HTR-8/SVneo (cell line): ENCODE results near the gene MAP2.
"Not testable (repeated sequence)": the region's sequence is repeated elsewhere in the genome, so short reads cannot be mapped to it uniquely, and the experiment has no call there.

Source experiments
- DNase-seq: peaks from one replicate; pipeline ENCODE4 v3.0.0; 2011; ENCODE audit warnings: low spot score, mixed read lengths; ENCODE audit not compliant: insufficient read length
- FAIRE-seq: peaks from 2 replicates; lab custom pipeline; 2011; peaks lifted over from hg19 to GRCh38; lab: Jason Lieb, UNC

The MAP2 gene

DNA sequence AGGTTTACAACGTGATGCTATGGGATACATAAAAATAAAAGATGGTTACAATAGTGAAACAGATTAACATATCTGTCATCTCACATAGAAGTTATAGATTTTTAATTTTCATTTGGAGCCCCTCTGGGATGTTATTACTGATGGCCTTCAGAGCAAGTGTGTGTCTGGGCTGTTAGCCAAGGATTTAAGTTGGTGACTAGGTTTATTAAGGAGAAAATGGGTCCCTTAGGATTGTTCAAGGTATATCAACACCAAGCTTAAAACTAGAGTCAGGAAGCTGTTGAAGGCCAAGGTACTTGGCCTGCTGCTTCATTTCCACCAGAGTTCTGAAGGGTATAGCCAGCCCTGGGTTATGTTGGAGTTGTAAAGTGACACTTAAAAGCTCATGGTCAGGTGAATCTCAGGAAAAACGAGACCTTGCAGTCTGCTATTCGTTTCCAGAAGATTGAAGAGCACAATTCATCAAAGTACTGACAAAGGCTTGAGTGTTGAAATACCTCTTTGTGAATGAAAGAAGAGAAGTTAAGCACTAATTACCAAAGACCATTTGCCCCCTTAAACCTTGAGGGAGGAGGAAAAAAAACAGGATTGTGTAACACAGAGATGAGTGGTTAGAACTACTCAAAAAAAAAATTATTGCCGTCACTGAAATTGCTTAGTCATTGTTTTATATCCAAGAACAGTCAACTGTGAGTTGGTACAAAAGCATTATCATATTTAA lies 48.4 kb downstream of the MAP2 start:
- FAIRE-seq (no peak), DNase-seq (no peak)

DNA sequence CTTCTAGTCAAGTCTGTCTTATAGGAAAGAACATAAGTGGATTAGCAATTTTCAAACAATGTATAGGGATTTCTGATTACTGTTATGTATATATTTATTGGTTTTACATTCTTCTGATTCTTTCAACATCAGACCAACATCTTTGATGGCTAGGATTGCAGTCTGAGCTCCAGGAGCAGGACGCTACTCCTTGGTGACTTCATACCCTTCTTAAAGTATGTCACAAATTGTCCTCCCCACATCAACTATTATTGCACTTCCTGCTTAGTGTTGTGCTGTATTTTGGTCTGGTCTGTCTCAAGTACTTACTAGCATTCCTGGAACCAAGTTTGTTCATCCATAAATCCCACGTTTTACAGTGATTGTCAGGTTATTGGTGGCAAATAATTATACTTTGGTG lies 49.0 kb downstream of the MAP2 start:
- no peak for DNase-seq
- no peak for FAIRE-seq

DNA sequence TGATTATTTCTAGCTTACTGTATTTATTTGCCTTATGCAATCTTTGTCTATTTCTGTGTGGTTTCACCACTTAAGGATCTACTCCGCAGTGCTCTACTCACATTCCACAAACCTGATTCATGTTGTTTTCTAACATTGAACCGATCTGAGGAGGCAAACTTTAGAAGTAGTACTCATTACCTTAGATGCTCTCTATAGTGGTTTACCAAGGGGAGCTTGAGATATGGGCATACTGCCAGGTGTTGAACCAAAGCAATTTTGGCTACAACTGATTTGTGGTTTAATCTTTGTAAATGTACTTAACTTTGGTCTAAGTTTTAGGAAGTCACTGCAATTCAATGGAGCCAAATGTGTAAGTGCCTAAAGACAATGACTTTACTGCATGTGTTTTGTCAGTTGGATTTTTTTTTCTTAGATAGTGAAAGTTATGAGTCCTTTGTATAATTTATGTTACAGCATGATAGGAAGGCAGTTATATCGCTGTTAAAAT lies 50.1 kb downstream of the MAP2 start:
- FAIRE-seq (no peak), DNase-seq (peak; percentile 50)

DNA sequence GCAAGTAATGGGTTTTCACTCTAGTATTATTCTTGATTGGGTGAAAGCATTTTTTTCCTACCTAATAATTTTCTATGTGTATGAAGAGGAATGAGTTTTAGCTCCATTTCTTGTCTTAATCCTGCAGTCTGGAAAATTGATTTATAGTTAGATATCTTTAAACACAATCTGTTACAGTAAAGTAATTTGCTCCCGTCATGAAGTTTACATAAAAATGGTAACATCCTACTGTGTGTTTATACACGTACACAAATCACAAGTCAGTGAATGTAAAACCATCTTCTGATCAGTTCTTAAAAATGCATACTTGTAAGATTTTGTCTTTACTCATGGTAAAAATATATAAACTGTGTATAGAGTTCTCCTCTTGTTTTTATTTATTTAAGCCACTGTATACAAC lies 51.1 kb downstream of the MAP2 start:
- no peak for DNase-seq
- FAIRE-seq, result no peak

DNA sequence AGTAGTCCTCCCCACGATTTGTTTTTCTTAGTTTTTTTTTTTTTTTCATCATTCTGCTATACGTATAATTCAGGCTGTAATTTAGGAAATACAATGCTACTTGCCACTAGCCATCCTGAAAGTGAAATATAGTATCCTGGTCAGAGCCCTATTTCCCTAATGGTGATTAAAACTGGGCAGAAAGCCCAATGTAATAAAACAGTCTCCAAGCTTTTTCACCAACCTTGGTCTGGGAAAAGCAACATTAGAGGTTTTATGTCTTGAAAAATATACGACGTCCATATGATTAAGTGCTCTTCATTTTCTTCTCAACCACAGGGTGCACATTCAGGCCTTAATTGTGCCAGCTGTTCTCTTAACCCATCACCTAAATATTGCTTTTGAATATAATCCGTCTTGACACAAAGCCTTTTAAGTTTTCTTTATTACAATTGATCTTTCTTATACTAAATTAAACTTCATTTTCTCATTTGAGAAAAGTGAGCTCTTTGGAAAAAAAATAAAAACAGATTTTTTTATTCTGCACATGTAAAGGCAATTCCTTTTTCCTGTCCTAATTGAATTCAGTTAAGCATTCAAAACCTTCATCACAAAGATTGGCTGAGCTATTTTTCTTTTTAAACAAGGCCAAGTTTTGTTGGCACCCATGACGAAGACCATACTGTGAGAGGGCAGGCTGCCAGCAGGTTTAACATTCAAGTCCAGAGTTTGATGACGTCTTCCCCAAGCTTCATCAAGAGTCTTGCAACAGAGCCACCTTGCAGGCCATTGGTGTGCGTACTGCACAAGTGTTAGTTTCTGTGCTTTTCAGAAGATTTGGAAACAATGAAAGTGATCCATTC lies 52.7 kb downstream of the MAP2 start:
- no peak for DNase-seq
- no peak for FAIRE-seq

DNA sequence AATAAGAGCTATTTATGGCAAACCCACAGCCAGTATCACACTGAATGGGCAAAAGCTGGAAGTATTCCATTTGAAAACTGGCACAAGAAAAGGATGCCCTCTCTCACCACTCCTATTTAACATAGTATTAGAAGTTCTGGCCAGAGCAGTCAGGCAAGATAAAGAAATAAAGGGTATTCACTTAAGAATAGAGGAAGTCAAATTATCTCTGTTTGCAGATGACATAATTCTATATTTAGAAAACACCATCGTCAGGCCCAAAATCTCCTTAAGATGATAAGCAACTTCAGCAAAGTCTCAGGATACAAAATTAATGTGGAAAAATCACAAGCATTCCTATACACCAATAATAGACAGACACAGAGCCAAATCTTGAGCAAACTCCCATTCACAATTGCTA lies 68.4 kb downstream of the MAP2 start:
- DNase-seq, FAIRE-seq: not testable (repeated sequence)

DNA sequence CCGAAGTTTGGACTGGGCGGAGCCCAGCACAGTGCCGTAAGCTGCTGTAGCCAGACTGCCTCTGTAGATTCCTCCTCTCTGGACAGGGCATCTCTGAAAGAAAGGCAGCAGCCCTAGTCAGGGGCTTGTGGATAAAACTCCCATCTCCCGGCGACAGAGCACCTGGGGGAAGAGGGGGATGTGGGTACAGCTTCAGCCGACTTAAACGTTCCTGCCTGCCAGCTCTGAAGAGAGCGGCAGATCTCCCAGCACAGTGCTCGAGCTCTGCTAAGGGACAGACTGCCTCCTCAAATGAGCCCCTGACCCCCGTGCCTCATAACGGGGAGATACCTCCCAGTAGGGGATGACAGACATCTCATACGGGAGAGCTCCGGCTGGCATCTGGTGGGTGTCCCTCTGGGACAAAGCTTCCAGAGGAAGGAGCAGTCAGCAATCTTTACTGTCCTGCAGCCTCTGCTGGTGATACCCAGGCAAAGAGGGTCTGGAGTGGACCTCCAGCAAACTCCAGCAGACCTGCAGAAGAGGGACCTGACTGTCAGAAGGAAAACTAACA lies 71.3 kb downstream of the MAP2 start:
- DNase-seq, result not testable (repeated sequence)

DNA sequence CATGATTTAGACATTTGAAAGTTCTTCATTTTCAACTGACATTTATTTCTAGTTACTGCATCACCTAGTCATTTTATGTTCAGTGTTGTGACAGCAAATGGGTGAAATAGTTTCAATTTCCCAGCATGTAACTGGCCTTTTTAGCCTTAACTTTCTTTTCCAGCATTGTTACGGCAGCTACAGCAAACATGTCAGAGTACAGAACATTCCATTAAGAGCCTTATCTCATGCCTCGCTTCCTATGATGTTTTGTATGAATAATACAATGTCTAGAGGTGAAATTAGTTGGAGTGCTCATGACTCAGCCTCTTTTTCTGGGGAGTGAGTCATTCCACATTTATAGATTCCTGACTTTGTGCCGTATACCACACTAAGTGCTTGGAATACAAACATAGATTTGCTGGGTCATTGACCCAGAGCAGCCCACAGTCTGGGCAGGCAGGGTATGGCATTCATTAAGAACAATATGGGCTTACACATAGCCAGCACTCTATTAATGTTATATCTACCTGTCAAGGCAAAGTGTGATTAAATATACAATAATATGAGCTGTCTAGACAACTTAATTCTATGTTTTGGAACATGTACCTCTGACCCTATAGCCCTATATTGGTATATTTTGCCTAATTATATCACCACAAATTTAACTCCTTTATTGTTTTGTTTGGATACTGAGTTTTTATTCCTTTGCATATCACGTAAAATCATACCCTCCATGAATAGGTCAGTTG lies 72.2 kb downstream of the MAP2 start:
- DNase-seq, result peak; percentile 65
- FAIRE-seq, result peak; percentile 66

More for the DNA sequence above, 71.3 kb downstream of the MAP2 start:
- FAIRE-seq, result not testable (repeated sequence)

DNA sequence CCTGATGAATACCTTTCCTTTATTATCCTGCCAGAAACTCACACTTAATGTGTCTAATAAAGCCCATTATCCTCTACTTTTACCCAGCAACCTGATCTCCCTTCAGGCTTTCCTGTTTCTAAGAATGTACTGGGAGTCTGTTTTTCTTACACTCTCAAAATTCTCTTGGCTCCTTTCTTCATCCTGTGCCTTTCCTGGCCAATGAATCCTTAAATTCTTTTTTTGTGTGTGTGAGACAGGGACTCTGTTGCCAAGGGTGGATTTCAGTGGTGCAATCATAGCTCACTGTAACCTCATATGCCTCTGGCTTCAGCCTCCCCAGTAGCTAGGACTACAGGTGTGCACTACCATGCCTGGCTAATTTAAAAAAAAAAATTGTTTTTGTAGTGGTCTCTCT lies 72.7 kb downstream of the MAP2 start:
- no peak for FAIRE-seq
- DNase-seq, result peak; percentile 1

DNA sequence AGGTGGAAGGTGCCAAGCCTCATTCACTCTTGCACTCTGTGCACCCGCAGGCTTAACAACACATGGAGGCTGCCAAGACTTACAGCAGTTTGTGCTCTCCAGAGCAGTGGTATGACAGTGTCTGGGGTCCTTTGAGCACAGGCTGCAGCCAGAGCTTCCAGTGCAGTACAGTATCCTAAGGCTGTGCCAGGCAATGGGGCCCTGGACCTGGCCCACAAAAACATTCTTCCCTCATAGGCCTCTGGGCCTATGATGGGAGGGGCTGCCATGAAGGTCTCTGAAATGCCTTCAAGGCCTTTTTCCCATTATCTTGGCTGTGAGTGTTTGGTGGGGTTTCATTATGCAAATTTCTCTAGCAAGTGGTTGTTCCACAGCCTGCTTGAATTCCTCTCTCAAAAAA lies 74.8 kb downstream of the MAP2 start:
- no peak for FAIRE-seq
- DNase-seq, result no peak

DNA sequence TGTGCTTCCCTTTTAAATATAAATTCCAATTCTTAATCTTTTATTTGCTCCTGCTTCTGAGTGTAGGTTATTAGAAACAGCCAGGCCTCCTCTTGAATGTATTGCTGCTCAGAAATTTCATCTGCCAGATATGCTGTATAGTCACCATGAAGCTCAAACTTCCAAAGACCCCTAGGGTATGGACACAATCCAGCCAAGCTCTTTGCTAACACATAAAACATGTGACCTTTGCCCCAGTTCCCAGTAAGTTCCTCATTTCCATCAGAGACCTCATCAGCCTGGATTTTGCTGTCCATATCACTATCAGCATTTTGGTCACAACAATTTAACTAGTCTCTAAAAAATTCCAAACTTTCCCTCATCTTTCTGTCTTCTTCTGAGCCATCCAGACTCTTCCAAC lies 75.2 kb downstream of the MAP2 start:
- FAIRE-seq, result no peak
- DNase-seq, result no peak

DNA sequence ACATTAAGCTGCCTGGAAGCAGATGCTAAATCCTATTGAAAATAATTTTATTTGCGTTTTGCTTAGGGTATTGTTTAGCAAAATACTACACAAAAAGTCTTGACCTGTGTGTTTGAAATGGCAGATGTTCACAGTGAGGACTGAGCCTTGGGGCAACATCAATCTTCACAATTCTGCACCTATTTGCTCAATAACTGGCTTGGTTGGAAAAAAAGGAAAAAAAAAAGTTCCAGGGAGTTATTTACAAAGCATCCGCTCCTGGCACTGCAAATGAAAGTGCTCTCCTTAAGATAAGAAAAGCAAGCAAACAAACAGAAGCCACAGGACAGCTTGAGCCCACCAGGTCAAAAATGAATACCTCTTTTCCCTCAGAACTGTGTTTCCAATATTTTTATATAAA lies 77.7 kb downstream of the MAP2 start:
- DNase-seq (no peak), FAIRE-seq (no peak)

DNA sequence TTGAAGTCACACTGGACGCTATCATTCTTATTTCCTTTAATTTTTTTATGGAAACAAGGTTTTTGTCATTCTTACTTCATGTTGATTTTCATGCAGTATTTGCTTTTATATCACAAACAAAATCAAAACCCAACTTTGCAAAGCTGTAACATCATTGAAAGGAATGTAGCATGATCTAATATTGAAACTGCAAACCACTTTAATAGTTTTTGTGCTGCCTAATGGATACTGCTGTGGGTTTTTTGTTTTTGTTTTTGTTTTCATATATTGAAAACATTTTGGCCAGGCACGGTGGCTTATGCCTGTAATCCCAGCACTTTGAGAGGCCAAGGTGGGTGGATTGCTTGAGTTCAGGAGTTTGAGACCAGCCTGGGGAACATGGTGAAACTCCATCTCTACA lies 81.6 kb downstream of the MAP2 start:
- no peak for FAIRE-seq
- DNase-seq, result no peak

DNA sequence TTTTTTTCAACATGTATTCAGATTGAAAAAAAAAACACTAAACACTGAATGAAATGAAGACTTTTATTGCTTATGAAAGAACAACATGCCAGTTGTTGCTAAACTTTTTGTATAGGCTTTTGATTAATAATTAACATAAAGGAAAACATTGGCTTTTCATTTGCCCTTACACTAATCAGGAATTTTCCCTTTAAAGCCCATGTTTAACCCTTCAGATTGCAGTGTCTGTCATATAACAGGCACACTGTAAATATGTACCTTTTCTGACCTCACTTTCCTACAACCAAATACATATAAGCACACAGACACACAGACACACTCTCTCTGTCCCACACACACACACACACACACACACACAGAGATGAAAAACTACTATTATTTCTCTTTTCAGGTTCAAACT lies 84.4 kb downstream of the MAP2 start:
- DNase-seq, result no peak

DNA sequence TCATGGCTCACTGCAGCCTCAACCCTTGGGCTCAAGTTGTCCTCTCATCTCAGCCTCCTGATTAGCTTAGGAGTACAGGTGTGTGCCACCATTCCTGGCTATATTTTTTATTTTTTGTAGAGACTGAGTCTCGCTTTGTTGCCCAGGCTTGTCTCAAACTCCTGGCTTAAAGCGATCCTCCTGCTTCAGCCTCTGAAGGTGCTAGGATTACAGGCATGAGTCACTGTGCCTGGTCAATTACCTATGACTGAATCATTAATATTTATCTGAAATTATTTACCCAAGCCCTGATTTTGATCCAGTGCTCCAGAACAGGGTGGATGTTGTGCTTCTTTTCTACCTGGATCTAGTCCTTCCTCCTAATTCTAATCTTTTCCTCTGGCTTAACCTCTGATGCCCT lies 87.8 kb downstream of the MAP2 start:
- no peak for FAIRE-seq

More for the DNA sequence above, 84.4 kb downstream of the MAP2 start:
- no peak for FAIRE-seq

DNA sequence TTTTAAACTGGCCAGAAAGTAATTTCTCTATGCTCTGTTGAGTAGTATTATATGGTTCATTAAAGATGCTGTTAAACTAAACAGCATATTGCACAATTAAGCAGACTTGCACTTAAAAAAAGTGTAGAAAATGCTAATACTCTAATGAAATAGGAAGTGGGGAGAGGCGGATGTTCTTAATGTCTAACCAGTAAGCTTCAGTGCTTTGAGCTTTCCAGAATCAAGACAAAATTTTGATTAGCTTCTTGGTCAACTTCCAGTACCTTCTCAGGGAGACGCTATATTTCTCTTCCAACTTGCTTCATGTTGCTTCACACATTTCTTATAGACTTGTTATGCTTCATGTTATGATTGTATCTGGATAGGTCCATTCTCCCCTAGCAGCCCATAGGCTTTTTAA lies 89.1 kb downstream of the MAP2 start:
- no peak for FAIRE-seq
- no peak for DNase-seq

More for the DNA sequence above, 87.8 kb downstream of the MAP2 start:
- no peak for DNase-seq

DNA sequence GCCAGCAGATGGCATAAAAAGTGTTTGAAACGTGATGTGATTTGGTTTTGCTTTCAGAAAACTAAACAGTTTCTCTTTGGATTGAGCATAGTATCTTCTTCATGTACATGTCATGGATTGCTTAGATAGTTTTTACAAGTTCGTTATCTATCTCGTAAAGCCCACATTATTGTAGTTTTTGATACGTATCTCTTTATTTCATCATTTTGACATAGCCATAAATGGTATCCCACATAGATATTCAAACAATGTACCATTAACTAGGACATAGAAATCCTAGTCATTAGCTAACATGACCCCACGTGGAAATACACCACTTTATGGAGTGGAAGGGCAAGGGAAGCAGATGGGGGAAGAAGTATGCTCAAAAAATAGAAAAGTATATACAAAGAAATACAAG lies 93.6 kb downstream of the MAP2 start:
- DNase-seq, result no peak

DNA sequence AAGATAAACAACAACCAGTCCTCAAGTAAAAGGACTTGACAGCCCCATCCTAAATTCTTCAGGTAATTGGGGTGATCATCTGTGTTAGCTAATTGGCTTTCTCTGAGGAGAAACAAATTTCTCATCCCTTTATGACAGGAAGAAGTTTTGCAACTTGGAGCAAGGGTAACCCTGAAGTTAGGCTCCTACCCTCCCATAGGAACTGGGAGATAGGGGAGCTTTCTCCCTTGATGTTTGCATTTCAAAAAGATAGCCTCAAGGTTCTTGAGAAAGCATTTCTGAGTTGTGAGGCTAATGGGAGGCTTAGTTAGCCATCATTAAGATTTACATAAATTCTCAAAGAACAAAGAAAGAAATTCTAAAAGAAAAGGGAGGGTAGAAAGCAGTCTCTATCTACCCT lies 95.4 kb downstream of the MAP2 start:
- FAIRE-seq (no peak), DNase-seq (no peak)

More for the DNA sequence above, 93.6 kb downstream of the MAP2 start:
- no peak for FAIRE-seq

DNA sequence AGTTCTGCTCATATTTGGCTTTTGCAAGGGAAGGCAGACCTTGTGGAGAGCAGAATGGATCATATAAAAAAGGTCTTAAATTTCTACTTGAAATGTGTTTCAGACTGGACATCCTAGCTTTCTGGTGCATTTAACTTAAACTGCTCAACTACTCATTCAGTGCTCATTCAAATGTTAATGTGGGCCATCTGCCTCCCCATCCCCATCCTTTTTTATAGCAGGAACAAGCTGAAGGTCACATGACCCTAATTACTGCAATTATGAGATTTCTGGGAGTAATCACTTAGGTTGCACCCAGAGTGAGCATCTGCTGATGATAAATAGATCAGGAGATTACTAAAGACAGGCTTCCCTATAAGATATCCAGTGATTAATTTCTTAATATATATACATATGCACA lies 96.1 kb downstream of the MAP2 start:
- no peak for FAIRE-seq
- DNase-seq, result no peak

DNA sequence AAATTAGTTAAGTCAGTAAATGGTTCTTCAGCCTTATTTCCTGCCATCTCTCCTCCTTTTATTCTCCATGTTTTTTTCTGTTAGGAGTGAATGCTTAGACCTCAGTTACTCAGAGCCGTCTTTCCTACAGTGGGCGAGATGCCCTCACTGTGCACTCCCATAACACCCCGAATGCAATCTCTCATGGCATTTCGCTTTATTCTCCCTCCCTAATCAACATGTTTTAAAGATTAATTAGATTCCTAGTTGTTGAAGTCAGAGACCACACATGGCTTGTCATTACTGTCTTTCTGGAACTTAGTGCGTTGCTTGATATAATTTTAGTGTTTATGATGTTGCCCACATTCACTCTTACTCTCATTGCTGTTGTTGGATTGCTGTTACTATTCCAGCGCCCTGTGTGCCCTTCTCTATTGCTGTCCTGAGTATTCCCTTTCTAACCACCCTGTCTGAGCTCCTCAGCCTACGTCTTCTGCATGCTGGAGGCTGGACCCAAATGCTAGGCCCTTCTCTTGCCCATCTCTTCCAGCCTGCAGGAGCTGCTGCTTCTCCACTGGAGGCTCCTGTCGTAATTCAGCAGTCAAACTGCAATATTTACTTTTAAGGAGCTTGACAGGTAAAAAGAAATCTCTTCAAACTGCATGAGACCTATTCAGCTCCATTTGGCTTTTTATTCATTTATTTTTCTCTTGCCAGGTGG lies 99.3 kb downstream of the MAP2 start:
- DNase-seq (no peak), FAIRE-seq (no peak)
